Fibroblast of skin of left quadriceps (primary cell): Measurements from ENCODE around the gene RPS15A.
"Not testable (repeated sequence)": the region's sequence is repeated elsewhere in the genome, so short reads cannot be mapped to it uniquely, and the experiment has no call there.

Experiments
- DNase-seq, 2 experiments: peaks; one replicate each; pipeline ENCODE4 v3.0.0-alpha.2; 2013; ENCODE audit warnings: low read depth in 2 of 2

RPS15A gene

DNA sequence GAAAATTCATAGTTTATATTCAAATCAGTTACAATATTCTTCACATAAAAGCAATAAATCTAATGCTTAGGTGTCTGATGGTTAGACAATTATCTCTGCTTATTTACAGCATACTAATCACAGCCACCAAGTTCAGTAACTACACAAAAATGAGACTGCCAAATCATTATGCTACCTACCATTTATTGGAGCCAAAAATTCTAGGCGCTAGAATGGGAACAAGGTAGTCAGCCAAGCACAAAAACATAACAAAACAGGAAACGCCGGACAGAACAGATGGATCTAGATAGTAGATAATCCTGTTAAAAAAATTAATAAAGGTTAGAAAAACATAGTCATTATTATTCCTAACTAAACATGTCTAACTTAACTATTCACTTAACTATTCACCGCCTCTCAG lies 7.6 kb upstream of the RPS15A start:
- DNase-seq: no peak

DNA sequence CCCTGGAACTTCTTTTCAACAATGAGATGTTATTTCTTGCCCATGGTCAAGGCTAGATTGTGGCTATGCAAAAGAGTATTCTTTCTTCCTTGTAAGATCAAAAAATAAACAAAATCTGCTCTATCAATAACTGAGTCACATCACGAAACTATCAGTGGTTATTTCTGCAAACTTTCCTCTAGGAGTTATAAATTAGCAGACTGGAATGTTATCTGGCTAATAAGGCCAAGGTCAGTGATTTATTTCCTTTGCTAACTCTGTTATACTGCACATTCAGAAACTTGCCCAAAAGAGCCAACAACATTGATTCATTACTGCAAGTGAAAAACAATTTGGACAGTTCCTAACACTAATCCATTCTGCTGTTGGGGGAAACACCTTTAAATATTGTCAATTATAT lies 6.2 kb upstream of the RPS15A start:
- DNase-seq: no peak

DNA sequence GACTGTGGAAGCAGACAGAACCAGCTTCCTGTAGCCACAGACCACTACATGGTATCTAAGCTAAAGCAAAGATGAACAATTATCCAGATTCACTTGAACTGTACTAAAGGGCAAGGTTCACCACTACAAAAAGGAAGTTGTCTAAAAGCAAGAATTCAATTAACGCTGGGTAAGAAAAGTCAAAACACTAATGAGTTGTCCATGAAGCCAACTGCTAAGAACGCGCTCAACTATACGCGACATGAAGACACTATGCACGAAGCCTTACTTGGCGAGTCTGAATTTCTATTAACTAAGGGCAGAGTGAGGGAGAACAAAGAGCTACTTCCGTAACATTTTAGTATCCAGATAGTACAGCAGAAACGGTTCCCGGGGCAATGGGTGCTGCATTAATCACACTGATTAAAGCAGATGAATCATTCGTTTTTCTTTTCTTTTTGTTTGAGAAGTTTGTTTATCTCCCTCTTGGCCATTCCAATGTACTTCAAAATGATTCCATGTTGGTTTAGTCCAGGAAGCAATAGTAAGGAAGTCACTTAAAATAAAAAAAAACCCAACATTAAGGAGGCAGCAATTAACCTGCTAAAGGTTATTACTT lies 2.8 kb upstream of the RPS15A start:
- DNase-seq: no peak

DNA sequence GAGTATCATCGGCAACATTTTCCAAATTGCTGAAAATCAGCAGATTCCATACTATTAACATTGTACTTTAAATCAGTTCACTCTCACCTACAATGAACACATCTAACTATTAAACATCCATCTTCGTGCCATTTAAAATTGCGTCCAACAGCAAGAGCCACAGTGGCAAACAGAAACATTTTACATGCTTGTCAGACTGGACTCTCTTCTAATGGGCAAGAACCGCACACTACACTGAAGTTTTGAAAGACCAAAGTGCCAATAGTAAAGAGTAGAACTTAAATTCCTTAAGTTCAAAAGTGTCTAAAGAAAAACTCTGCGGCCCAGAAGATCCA lies 652 bp downstream of the RPS15A start:
- DNase-seq: no peak

DNA sequence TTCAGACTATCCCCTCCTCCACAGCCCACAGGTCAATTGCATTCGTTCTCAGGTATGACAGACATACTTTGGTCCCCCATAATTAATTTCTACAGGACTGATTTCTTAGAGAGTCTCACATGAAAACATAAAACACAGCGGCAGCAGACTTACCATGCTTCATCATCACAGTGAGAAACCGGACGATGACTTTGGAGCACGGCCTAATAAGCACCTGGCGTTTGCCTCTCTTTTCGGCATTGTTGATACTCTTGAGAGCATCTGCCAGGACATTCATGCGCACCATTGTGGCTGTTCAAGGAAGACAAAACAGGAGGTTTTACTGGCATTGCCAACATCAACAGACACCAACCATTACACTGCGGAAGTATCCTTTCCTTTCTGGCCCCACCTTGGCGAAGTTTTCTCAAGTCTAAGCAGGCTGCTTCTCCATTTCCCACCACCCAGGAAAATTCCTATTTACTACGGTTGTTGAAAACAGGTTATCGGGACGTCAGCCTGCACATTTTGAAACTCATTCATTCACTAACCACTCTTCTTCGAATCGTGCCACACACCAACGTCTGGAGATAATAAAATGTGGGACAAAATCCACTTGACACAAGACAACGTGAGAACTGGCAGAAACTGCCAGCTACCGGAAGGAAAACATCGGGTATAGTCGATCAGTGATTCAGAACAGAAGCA lies 1.2 kb downstream of the RPS15A start:
- DNase-seq: no peak

DNA sequence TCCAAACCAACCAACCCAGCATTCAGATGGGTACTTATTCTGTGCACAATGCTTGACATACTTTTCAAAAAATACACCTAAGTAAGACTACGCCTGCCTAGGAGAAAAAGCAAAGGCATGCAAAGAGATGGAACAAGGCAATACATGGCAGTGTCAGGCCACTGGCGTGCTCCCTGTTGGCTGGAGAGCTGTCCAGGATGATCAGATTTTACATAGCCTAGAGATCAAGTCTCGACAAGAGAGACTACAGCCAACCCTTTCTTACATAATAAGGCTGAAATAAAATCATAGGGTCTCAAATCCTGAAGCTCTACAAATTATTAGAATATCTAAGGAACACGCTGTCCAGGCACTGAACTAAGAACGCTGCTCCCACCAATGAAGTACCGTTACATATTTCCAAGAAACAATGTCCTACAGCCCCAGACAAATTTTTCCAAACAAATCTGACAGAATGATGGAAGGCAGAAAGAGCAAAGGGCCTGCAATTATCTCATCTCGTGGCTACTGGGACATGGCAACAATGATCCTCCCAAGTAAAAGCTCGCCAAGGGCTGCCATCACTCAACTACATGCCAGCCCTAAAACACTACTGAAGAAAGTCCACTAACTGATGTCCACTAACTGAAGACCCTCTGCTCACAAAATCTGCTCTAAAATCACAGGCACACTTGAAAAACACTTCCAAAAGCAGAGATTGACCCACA lies 5.1 kb downstream of the RPS15A start:
- DNase-seq: no peak

DNA sequence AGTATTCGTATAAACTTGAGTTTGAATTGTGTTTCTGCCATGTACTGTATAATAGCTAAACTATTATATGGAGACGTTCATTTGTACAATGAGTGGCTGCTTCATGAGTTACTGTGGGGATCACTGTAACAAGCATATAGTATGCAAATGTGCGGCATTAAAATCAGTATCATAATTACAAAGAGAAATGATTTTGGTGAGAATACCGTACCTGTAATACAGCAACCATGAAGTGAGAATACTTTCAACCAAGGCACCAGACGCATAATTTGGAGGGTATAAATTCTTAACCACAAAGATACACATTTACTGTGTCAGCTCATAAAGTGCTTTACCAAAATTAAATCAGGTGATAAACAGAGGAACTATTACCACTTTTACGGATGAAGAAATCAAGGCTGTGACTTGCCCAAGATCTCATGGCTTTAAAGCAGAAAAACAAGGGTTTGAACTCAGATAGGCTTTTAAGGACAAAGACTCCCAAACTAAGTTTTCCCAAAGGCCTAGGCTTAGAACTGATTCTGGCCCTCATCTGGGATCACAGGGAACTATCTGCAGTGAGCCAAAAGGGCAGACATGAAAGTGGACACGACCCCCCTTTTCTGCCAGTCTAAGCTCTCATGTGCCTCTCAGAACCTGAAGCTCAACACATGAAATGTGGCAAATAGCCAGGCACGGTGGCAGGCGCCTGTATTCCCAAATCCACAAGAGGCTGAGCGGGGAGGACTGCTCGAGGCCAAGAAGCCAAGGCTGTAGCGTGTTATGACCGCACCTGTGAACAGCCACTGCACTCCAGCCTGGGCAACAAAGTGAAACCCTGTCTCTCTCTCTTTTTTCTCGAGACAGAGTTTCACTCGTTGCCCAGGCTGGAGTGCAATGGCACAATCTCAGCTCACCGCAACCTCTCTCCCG lies 6.4 kb downstream of the RPS15A start:
- DNase-seq: no peak

DNA sequence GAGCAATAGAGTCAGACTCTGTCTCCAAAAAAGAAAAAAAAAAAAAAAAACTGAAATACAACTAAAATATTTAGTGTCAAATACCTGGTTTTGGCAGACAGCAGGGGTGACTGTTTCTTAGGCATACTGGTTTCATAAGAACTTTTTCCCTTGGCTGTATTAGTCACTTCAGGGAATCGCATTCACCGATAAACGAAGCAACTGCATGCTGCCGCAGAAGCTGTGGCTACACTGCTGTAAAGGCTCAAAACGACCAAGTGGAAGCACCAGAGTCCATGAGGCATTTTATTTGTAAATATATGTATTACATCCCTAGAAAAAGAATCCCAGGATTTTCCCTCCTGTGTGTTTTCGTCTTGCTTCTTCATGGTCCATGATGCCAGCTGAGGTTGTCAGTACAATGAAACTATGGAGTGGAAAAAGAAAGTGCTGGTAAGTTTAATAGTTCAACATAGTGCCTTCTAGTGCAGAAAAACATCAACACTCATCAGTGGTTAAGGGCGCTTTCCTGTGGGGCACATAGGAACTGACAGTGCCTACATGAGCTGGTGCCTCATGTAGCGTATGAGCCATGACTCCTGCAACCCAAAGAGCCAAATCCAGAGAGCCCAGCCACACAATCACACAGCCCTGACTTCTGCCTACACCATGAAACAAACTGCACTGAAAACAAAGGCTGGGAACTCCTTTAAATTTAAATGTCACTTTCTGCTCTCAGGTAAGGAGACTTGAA lies 7.3 kb downstream of the RPS15A start:
- DNase-seq: no peak

DNA sequence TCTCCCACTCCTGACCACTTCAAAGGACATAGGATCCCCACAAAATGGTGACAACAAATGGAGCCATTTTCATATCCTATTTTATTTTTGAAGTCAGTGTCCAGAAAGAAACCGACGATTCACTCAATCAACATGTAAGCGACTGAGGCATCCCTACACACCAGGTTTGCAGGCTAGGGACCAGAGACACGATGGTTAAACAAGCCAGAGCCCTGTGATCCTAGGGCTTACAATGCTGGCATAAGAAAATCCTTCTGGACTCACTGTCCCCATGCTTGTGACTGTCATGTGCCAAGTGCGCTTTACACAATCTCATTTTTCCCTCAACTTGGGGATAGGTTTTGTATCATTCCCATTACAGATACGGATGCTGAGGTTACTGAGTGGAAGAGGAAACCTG lies 8.9 kb downstream of the RPS15A start:
- DNase-seq: not testable (repeated sequence)

DNA sequence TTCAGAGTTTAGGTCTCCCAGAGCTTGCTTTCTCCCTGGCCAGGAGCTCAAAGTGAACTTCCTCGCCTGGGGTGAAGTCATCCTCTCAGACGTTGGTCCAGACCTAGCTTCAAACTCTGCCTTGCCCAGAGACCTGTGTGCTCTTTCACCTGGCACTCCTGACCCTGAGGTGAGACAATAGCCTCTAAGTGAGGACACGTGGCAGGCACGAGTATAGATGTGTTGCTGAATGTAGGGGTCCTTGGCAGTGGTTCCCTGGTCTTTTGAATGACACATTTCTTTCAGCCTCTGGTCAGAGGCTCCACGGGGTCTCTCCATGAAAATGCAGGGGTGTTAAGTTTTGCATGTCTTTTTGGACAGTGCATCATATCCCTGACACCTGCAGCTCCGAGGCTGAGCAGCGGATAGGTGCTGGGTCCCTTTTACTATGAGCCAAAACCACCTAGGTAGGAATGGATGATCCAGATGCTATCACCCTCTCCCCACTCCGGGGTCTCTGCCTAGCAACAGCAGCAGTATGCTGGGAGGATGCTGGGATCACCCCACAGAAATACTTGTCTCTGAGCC lies 9.6 kb downstream of the RPS15A start:
- not testable (repeated sequence) for DNase-seq

DNA sequence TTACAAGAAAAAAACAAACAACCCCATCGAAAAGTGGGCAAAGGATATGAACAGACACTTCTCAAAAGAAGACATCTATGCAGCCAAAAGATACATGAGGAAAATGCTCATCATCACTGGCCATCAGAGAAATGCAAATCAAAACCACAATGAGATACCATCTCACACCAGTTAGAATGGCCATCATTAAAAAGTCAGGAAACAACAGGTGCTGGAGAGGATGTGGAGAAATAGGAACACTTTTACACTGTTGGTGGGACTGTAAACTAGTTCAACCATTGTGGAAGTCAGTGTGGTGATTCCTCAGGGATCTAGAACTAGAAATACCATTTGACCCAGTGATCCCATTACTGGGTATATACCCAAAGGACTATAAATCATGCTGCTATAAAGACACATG lies 12.5 kb downstream of the RPS15A start:
- DNase-seq: not testable (repeated sequence)

DNA sequence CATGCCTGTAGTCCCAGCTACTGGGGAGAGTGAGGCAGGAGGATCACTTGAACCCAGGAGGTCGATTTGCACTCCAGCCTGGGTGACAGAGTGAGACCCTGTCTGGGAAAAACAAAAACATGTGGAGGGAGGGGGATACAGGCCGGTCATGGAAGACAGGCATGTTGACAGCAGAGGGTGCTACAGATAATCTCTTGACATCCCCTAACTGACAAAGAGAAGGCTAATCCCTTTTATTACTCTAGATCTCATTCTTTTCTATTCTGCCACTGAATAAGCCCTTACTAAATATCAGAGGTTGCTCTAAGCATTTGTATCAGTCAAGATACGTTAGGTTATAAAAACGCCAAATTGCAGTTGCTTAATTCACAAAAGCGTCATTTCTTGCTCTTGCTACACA lies 13.8 kb downstream of the RPS15A start:
- not testable (repeated sequence) for DNase-seq

DNA sequence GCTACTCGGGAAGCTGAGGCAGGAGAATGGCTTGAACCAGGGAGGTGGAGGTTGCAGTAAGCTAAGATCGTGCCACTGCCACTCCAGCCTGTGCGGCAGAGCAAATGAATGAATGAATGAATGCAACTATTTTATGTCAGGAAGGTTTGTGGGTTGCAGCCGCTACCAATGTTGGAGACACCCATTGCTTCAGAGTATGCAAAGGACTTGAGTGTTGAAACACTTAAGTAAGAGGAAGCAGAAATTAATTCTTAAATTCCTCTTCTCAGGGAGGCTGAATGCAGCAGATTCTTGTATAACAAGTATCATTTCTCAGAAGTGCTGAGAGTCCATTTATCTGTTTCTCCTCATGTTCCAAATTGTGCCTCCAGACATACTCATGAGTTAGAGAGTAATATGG lies 15.5 kb downstream of the RPS15A start:
- not testable (repeated sequence) for DNase-seq

DNA sequence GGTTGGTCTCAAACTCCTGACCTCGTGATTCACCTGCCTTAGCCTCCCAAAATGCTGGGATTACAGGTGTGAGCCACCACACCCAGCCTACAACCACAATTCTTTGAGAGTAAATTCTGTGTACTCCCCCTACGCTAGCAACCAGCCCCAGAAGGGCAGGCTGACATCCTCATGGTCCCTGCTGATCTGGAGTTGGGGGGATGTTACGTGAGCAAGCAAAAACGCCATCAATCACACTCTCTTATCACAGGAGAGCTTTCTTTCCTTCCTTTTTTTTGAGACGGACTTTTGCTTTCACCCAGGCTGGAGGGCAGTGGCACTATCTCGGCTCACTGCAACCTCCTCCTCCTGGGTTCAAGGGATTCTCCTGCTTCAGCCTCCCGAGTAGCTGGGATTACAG lies 18.0 kb downstream of the RPS15A start:
- not testable (repeated sequence) for DNase-seq

DNA sequence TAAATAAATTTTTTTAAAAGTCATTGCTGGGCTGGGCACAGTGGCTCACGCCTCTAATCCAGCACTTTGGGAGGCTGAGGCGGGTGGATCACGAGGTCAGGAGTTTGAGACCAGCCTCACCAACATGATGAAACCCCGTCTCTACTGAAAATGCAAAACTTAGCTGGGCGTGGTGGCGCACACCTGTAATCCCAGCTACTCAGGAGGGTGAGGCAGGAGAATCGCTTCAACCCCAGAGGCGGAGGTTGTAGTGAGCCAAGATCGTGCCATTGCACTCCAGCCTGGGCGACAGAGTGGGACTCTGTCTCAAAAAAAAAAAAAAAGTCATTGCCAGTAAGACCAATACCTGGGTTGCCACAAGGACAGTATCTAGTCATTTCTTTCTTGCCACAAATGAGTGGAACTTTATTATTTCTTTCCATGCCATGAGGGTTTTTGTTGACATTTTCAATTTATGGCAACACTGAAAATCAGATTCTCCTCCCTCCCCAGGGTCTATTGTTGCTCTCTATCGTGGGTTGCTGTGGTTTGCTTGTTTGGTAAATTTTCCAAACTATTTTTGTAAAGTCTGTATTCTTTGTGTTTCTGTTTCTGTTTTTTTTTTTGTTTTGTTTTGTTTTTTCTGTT lies 19.7 kb downstream of the RPS15A start:
- not testable (repeated sequence) for DNase-seq

DNA sequence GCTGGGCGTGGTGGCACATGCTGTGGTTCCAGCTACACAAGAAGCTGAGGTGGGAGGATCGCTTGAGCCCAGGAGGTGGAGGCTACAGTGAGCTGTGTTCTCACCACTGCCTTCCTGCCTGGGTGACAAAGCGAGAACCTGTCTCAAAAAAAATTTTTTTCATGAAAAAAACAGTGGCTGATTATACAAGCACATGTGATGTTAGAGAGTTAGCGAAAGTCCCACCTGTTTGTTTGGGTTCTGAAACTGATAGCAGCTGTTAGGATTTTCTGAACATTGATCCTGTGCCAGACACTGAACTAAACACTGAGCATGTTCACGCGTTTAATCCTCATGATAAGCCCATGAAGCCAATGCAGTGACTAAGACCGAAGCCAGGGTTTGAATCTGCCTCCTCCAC lies 22.9 kb downstream of the RPS15A start:
- DNase-seq: not testable (repeated sequence)

DNA sequence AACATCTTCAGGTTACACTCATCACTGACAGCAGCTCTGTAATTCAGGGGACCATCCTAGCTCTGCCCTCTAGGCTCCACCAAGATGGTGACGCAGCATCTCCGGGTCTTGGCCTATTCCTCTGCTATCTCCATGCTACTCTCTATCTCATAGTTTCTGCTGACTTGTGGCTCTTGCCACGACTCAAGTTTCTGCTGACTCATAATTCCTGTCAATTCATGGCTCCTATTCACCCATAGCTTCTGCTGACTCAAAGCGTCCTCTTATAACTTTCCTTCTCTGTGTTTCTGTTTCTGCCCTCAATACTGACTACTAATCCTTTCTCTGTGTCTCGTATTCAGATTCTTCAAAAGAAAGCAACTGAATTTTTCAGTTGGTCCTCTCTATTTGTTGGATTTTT lies 27.4 kb downstream of the RPS15A start:
- DNase-seq: not testable (repeated sequence)

DNA sequence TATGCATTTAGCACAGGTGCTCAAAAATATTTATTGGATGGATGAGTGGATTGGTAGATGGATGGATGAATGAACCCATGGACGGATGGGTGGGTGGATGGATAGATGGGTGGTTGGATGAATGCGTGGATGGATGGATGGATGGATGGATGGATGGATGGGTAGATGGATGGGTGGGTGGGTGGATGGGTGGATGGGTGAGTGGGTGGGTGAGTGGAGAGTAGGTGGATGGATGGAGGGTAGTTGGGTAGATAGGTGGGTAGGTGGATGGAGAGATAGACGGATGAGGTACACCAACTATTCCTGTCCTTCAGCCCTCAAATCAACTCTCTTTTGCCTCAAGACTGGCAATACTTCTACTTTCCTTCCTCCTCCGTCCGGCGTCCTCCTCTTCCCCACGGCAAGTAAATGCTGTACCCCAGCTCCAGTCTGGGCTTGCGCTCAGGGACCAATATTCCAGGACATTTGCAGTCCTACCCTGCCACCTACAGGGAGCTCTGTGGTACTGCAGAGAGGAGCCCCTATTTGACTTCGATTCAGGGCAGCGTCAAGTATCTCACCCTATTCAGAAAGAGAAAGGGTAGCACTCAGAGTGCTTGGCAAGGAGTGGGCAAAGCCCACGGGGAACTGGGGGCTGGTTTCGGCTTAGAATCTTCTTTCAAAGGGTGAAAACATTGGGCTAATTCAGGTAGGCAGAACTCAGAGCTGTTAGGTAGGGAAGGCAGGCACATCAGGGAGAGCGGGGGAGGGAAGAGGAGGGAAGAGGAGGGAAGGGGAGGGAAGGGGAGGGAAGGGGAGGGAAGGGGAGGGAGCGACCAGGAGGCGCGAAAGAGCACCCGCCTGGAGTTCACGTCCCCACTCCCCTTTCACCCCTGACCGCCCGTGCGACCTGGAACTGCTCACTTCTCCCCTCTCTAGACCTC lies 30.3 kb downstream of the RPS15A start:
- DNase-seq: not testable (repeated sequence)

DNA sequence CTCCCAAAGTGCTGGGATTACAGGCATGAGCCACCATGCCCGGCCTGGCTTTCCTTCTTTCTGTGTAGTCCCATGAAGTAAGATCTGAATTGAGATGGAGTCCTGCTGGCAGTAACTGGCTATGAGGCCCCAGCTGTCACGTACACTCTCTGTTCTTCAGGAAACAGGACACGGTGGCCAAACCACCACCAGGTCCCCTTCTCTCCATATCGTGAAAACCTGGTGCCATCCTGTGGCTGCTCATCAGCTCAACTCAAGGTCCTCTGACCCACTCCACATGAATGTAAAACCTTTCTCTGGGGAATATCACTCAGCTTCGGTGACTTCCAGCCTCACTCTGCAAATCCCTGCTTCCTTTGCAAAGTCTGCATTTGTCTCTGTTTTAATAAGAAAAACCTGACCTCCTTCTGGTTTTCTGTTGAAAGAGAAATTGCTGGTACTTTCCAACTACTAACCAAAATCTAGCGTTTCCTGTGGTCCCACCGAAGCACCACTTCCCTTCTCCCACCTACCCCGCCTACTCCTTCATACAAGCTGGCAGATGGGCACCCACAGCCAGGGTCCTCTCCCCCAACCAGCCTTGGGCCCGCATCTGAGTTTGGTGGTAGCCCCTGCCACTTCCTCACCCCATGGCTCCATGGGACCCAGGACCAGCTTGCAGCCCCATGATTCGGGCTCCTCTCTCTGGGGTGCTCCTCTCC lies 32.0 kb downstream of the RPS15A start:
- DNase-seq: not testable (repeated sequence)
